IMR-90 (cell line): ENCODE results near the gene DSC2. TPM values are rescaled to one million over a fixed set of nuclear protein-coding genes. Genes with fewer than 3 reads are reported as not detected.

Experiments used
- ATAC-seq: fragments of 200-7000 bp; cut with Tn5 transposase; 2 replicates; pipeline ENCODE4 v1.9.1; 2020; ENCODE audit warnings: low read depth, mild to moderate bottlenecking, moderate library complexity
- BruUV-seq: library from RNA; stranded (reverse); fragments of 400-500 nt; replicated peaks from 2 replicates; lab custom pipeline; 2021; lab: Mats Ljungman, UMichigan
- CTCF ChIA-PET: fragments of 300-600 bp; formaldehyde crosslinking; extraction: SDS; loops from one replicate; lab custom pipeline; 2021; ENCODE audit warnings: antibody characterized with exemption; lab: Yijun Ruan, JAX
- POLR2A ChIA-PET: fragments of 300-600 bp; sonication (Branson Sonifier 250); formaldehyde crosslinking; loops from one replicate; lab custom pipeline; 2022; ENCODE audit warnings: antibody characterized with exemption; ENCODE audit not compliant: unreplicated experiment; lab: Charles Lee
- DNase-seq: peaks from one replicate; pipeline ENCODE4 v3.0.0; 2013
- H2AFZ ChIP-seq: replicated peaks from 2 replicates; pipeline ENCODE3; 2013; ENCODE audit warnings: low read length, mild to moderate bottlenecking; ENCODE audit not compliant: poor library complexity
- H2AK5ac ChIP-seq: 2 replicates; pipeline ENCODE4 v1.6.1; 2013; ENCODE audit warnings: low read depth, low read length, inconsistent platforms
- H2AK9ac ChIP-seq: replicated peaks from 2 replicates; pipeline ENCODE3; 2013; ENCODE audit warnings: mild to moderate bottlenecking, low read depth, low read length, moderate library complexity; ENCODE audit not compliant: poor library complexity
- H2BK120ac ChIP-seq: 2 replicates; pipeline ENCODE4 v1.6.1; 2013; ENCODE audit warnings: low read depth, low read length, inconsistent platforms
- H2BK15ac ChIP-seq: 3 replicates; pipeline ENCODE4 v1.6.1; 2013; ENCODE audit warnings: low read depth, low read length, inconsistent platforms
- H2BK20ac ChIP-seq: 2 replicates; pipeline ENCODE4 v1.6.1; 2013; ENCODE audit warnings: low read depth, mild to moderate bottlenecking, inconsistent platforms, low read length, moderate library complexity
- H2BK5ac ChIP-seq: 2 replicates; pipeline ENCODE4 v1.6.1; 2013; ENCODE audit warnings: mild to moderate bottlenecking, low read depth, low read length, inconsistent platforms; ENCODE audit not compliant: poor library complexity, severe bottlenecking
- H3K14ac ChIP-seq: replicated peaks from 2 replicates; pipeline ENCODE4 v1.6.1; 2013; ENCODE audit warnings: low read depth, low read length, inconsistent platforms
- H3K18ac ChIP-seq: 2 replicates; pipeline ENCODE4 v1.6.1; 2013; ENCODE audit warnings: low read depth, low read length, control low read depth
- H3K23ac ChIP-seq: 2 replicates; pipeline ENCODE4 v1.6.1; 2013; ENCODE audit warnings: low read depth, low read length, inconsistent platforms
- H3K27ac ChIP-seq: 2 replicates; pipeline ENCODE4 v1.5.1; 2013; ENCODE audit warnings: mild to moderate bottlenecking, control low read depth, low read length; ENCODE audit not compliant: insufficient read depth
- H3K27me3 ChIP-seq: 2 replicates; pipeline ENCODE4 v1.6.1; 2013; ENCODE audit warnings: low read length; ENCODE audit not compliant: control insufficient read depth, insufficient read depth
- H3K36me3 ChIP-seq: 2 replicates; pipeline ENCODE4 v1.6.1; 2013; ENCODE audit warnings: low read length, mixed read lengths; ENCODE audit not compliant: control insufficient read depth, insufficient read depth
- H3K4ac ChIP-seq: 2 replicates; pipeline ENCODE4 v1.6.1; 2013; ENCODE audit warnings: low read depth, low read length, inconsistent platforms
- H3K4me1 ChIP-seq: 2 replicates; pipeline ENCODE4 v1.6.1; 2013; ENCODE audit warnings: low read length, mixed read lengths; ENCODE audit not compliant: control insufficient read depth, insufficient read depth
- H3K4me2 ChIP-seq: 2 replicates; pipeline ENCODE4 v1.6.1; 2013; ENCODE audit warnings: low read depth, mild to moderate bottlenecking, control low read depth, low read length, moderate library complexity
- H3K4me3 ChIP-seq: 2 replicates; pipeline ENCODE4 v1.5.1; 2013; ENCODE audit warnings: low read depth, mild to moderate bottlenecking, control low read depth, low read length, moderate library complexity; ENCODE audit not compliant: insufficient read depth
- H3K56ac ChIP-seq: 2 replicates; pipeline ENCODE4 v1.6.1; 2013; ENCODE audit warnings: low read length, inconsistent platforms; ENCODE audit not compliant: insufficient read depth; ENCODE audit errors: extremely low read depth
- H3K79me1 ChIP-seq, 2 experiments: 2 replicates each; pipeline ENCODE4 v1.6.1; 2013; ENCODE audit warnings: low read length in 2 of 2, inconsistent platforms in 1 of 2, low read depth in 1 of 2
- H3K9ac ChIP-seq: 2 replicates; pipeline ENCODE4 v1.6.1; 2013; ENCODE audit warnings: low read depth, low read length, control low read depth
- H3K9me1 ChIP-seq: 2 replicates; pipeline ENCODE4 v1.6.1; 2013; ENCODE audit warnings: low read length, inconsistent platforms; ENCODE audit not compliant: insufficient read depth
- H3K9me3 ChIP-seq: 2 replicates; pipeline ENCODE4 v1.6.1; 2013; ENCODE audit warnings: low read length; ENCODE audit not compliant: control insufficient read depth, insufficient read depth
- H4K20me1 ChIP-seq: 2 replicates; pipeline ENCODE4 v1.6.1; 2013; ENCODE audit warnings: low read length, inconsistent platforms; ENCODE audit not compliant: insufficient read depth
- H4K5ac ChIP-seq: 2 replicates; pipeline ENCODE4 v1.6.1; 2013; ENCODE audit warnings: mild to moderate bottlenecking, low read depth, low read length, control low read depth
- H4K8ac ChIP-seq, 2 experiments: 2 replicates each; pipeline ENCODE4 v1.6.1; 2013; ENCODE audit warnings: low read depth in 2 of 2, low read length in 2 of 2, control low read depth in 1 of 2, inconsistent platforms in 1 of 2
- H4K91ac ChIP-seq: 2 replicates; pipeline ENCODE4 v1.6.1; 2013; ENCODE audit warnings: low read depth, low read length, inconsistent platforms; ENCODE audit not compliant: insufficient read depth
- BHLHE40 ChIP-seq: fragments of 150-350 bp; IDR thresholded peaks from 2 replicates; pipeline ENCODE4 v1.6.1; 2016; ENCODE audit warnings: mild to moderate bottlenecking, low read depth, low read length
- MXI1 ChIP-seq: IDR thresholded peaks from 2 replicates; pipeline ENCODE4 v1.6.1; 2012; ENCODE audit warnings: low read depth, mild to moderate bottlenecking, low read length, moderate library complexity, borderline replicate concordance
- RAD21 ChIP-seq: IDR thresholded peaks from 2 replicates; pipeline ENCODE4 v1.6.1; 2012; ENCODE audit warnings: low read length, improper control_type of control experiment
- SMC3 ChIP-seq: fragments of 150-350 bp; IDR thresholded peaks from 2 replicates; pipeline ENCODE4 v1.6.1; 2016; ENCODE audit warnings: low read depth, mild to moderate bottlenecking, antibody characterized with exemption, low read length, moderate library complexity
- WGBS, 2 experiments: methylation state at CpG; one replicate each; pipeline versions ENCODE4 v1.1.5 to v1.1.7; 2013; ENCODE audit warnings: missing lambda C conversion rate in 2 of 2; ENCODE audit not compliant: insufficient read length in 1 of 2; ENCODE audit errors: extremely low coverage in 2 of 2; 5-methylcytosine and 5-hydroxymethylcytosine counted together
- dilution Hi-C: fragments of 300-500 bp; cut with HindIII; formaldehyde crosslinking; loops from one replicate; pipeline ENCODE4 v1.14.3; 2018; ENCODE audit warnings: low sequenced_read_pairs; ENCODE audit not compliant: unreplicated experiment
- in situ Hi-C: fragments of 300-500 bp; cut with MboI; formaldehyde crosslinking; loops from 3 replicates; pipeline ENCODE4 v1.14.3; 2019; ENCODE audit warnings: low sequenced_read_pairs, inconsistent platforms, mixed read lengths
- intact Hi-C: fragments of 100-400 bp; cut with micrococcal nuclease; formaldehyde crosslinking; loops from 2 replicates; pipeline ENCODE4 v1.10.0; 2022
- polyA plus RNA-seq, 3 experiments: library from polyadenylated mRNA; depleted of rRNA; stranded (reverse); fragments of >200 nt; gene quantifications; 2 replicates each; pipeline ENCODE4 v1.2.3, GENCODE V29; 2012; ENCODE audit warnings: low replicate concordance in 1 of 3
- total RNA-seq: library from RNA; depleted of rRNA; stranded (reverse); fragments of >200 nt; gene quantifications from 2 replicates; pipeline ENCODE4 v1.2.3, GENCODE V29; 2012; rRNA removed
- TF ChIP-seq, protein P1 (sequence below): fragments of 150-350 bp; IDR thresholded peaks from 2 replicates; pipeline ENCODE4 v1.6.1; 2016; ENCODE audit warnings: low read depth, mild to moderate bottlenecking, low read length, moderate library complexity, borderline replicate concordance
- TF ChIP-seq, protein P2 (sequence below): fragments of 150-350 bp; IDR thresholded peaks from 2 replicates; pipeline ENCODE4 v1.6.1; 2017; ENCODE audit warnings: mild to moderate bottlenecking, antibody characterized with exemption, low read length, low read depth

DSC2 gene
- total and polyA plus RNA-seq, 2 of the 4 experiments (the other 2 are of a cell fraction) = not detected

DNA sequence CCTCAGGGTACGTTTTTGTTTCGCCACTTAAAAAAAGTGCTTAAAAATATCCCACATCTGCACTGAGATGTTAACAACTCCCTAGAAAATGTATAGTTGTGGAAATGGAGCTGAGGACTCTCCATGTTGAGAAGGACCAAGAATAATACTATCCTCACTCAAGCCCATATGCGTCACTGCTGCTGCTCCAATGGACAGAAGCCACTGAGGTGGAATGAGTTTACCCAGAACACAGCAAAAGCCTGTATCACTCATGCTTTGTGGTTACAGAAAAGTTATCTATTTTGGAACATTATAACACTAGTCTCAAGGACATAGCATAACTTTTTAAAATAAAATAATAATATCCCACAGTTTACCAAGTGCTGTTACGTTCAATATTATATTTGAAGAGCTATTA, 91.6 kb downstream of the DSC2 start:
- Histone ChIP-seq H3K79me1 (no peaks in the 10 kb centered on the region), H3K27me3 (no peaks in the 10 kb centered on the region), H3K4ac (no peak overlapping the region), H3K23ac (no peak overlapping the region), H4K5ac (no peak overlapping the region), H4K8ac (no peak overlapping the region), H2BK15ac (no peak overlapping the region), H3K9me3 (no peaks in the 10 kb centered on the region), H3K14ac (no peak overlapping the region), H3K9ac (no peak overlapping the region), H3K4me3 (no peak overlapping the region), H3K4me1 (no peaks in the 10 kb centered on the region), H2AK5ac (no peak overlapping the region), H4K20me1 (no peaks in the 10 kb centered on the region), H2BK5ac (no peak overlapping the region), H3K36me3 (no peaks in the 10 kb centered on the region), H3K56ac (no peak overlapping the region), H2BK120ac (no peak overlapping the region), H2BK20ac (no peak overlapping the region), H3K4me2 (no peak overlapping the region), H3K18ac (no peak overlapping the region), H3K9me1 (no peaks in the 10 kb centered on the region), H2AFZ (no peak overlapping the region), H4K91ac (no peak overlapping the region), H2AK9ac (no peak overlapping the region), H3K27ac (no peak overlapping the region)
- dilution Hi-C loops = no loop called here
- ChIA-PET POLR2A (no interaction called here), CTCF (no interaction called here)
- intact Hi-C loops = no loop called here
- in situ Hi-C loops = no loop called here
- BruUV-seq = no TSS peak
- no peak for TF ChIP-seq BHLHE40
- TF ChIP-seq, protein P1, sequence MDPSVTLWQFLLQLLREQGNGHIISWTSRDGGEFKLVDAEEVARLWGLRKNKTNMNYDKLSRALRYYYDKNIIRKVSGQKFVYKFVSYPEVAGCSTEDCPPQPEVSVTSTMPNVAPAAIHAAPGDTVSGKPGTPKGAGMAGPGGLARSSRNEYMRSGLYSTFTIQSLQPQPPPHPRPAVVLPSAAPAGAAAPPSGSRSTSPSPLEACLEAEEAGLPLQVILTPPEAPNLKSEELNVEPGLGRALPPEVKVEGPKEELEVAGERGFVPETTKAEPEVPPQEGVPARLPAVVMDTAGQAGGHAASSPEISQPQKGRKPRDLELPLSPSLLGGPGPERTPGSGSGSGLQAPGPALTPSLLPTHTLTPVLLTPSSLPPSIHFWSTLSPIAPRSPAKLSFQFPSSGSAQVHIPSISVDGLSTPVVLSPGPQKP = no peak
- TF ChIP-seq SMC3 = no peak
- TF ChIP-seq MXI1 = no peak
- TF ChIP-seq, protein P2, sequence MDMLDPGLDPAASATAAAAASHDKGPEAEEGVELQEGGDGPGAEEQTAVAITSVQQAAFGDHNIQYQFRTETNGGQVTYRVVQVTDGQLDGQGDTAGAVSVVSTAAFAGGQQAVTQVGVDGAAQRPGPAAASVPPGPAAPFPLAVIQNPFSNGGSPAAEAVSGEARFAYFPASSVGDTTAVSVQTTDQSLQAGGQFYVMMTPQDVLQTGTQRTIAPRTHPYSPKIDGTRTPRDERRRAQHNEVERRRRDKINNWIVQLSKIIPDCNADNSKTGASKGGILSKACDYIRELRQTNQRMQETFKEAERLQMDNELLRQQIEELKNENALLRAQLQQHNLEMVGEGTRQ = no peak
- TF ChIP-seq RAD21 = no peak
- no peak for ATAC-seq
- no peak for DNase-seq
- no CpG with 5 or more reads among the region's 4 CpGs for WGBS, 2 experiments

Other genes starting within 250 kb of the DSC2 start
- gene DSC3, start 59.7 kb downstream of the DSC2 start, total RNA-seq = under 0.01 TPM in 2 replicates
- gene DSC3, start 59.7 kb downstream of the DSC2 start, polyA plus RNA-seq (2012; rRNA removed) = 0.01 and 0.09 TPM in 2 replicates
- gene DSC1, start 60.4 kb upstream of the DSC2 start, total RNA-seq = not detected in 2 replicates
- not detected in 2 replicates for gene DSC1, start 60.4 kb upstream of the DSC2 start, polyA plus RNA-seq (2012; rRNA removed)
- not detected in 2 replicates for gene DSG1, start 215.7 kb upstream of the DSC2 start, total RNA-seq
- not detected in 2 replicates for gene DSG1, start 215.7 kb upstream of the DSC2 start, polyA plus RNA-seq (2012; rRNA removed)